ENCODE measurements around the gene NFATC1. TPM values are rescaled to one million over a fixed set of nuclear protein-coding genes. Genes with fewer than 3 reads are reported as not detected.

NFATC1 gene
- total RNA-seq, 4 donors from 2014 or later, result 13.9 to 24.3 (median 16.7) TPM

DNA sequence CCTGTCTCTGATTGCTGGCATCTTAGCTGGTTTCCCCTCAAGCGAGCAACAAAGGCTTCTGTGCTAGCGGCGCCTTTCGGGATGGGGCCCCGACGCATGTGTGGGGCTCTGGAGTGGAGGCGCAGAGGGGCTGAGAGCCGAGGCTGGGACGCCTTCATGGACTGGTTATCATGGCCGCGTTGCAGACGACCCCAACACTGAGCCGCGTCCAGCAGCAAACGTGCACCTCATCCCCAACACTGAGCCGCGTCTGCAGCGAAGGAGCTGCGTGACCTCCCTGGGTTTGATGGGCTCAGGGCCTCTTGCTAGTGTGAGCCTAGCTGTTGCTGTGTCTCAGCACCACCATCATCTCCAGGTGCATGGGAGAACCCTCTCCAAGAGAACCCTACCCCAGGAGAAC, 160.2 kb downstream of the NFATC1 start:
- WGBS, result 94% methylated on average over 17 of the region's 19 CpGs
- Histone ChIP-seq H3K27ac (no peak overlapping the region), H3K27me3 (peaks cover 5% of the 10 kb centered on the region), H3K9me3 (no peaks in the 10 kb centered on the region), H3K4me1 (peaks cover 7% of the 10 kb centered on the region), H3K4me3 (no peak overlapping the region), H3K36me3 (no peaks in the 10 kb centered on the region)
- TF ChIP-seq POLR2AphosphoS5 (IDR thresholded peaks at IDR 0.05) (no peak), POLR2A (IDR thresholded peaks at IDR 0.05) (no peak), EP300 (IDR thresholded peaks at IDR 0.05) (no peak)
- TF ChIP-seq, protein P1, sequence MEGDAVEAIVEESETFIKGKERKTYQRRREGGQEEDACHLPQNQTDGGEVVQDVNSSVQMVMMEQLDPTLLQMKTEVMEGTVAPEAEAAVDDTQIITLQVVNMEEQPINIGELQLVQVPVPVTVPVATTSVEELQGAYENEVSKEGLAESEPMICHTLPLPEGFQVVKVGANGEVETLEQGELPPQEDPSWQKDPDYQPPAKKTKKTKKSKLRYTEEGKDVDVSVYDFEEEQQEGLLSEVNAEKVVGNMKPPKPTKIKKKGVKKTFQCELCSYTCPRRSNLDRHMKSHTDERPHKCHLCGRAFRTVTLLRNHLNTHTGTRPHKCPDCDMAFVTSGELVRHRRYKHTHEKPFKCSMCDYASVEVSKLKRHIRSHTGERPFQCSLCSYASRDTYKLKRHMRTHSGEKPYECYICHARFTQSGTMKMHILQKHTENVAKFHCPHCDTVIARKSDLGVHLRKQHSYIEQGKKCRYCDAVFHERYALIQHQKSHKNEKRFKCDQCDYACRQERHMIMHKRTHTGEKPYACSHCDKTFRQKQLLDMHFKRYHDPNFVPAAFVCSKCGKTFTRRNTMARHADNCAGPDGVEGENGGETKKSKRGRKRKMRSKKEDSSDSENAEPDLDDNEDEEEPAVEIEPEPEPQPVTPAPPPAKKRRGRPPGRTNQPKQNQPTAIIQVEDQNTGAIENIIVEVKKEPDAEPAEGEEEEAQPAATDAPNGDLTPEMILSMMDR (IDR thresholded peaks at IDR 0.05), result no peak
- DNase-seq (ENCODE audit: low spot score in 2 of 2), result peak in 1 of 2 donors; percentile 77

GRCh38 chr18:79556829-79557585, 161.3 kb downstream of the NFATC1 start:
- Histone ChIP-seq H3K27me3 (peaks cover 5% of the 10 kb centered on the region), H3K36me3 (no peaks in the 10 kb centered on the region)
- DNase-seq (ENCODE audit: low spot score in 2 of 2), result peak; percentile 58 to 71

GRCh38 chr18:79558196-79558932, 162.6 kb downstream of the NFATC1 start:
- H3K9me3 ChIP-seq, result no peaks in the 10 kb centered on the region
- no peak overlapping the region for H3K4me3 ChIP-seq
- peak; percentile 54 to 76 for DNase-seq (ENCODE audit: low spot score in 2 of 2)
- 89% methylated on average over 22 of the region's 25 CpGs for WGBS
- H3K27me3 ChIP-seq, result peaks cover 5% of the 10 kb centered on the region
- H3K27ac ChIP-seq, result no peak overlapping the region
- no peaks in the 10 kb centered on the region for H3K36me3 ChIP-seq
- peaks cover 4% of the 10 kb centered on the region for H3K4me1 ChIP-seq
- no peak for TF ChIP-seq POLR2AphosphoS5 (IDR thresholded peaks at IDR 0.05)

More at GRCh38 chr18:79556829-79557585, 161.3 kb downstream of the NFATC1 start:
- peaks cover 7% of the 10 kb centered on the region for H3K4me1 ChIP-seq
- TF ChIP-seq, protein P1 (IDR thresholded peaks at IDR 0.05), result no peak
- no peak for TF ChIP-seq POLR2A (IDR thresholded peaks at IDR 0.05)
- TF ChIP-seq EP300 (IDR thresholded peaks at IDR 0.05), result no peak
- no peak for TF ChIP-seq POLR2AphosphoS5 (IDR thresholded peaks at IDR 0.05)
- no peak overlapping the region for H3K4me3 ChIP-seq
- H3K9me3 ChIP-seq, result no peaks in the 10 kb centered on the region
- WGBS, result 100% methylated on average over 4 of the region's 21 CpGs
- H3K27ac ChIP-seq, result no peak overlapping the region

GRCh38 chr18:79558933-79559416, 163.2 kb downstream of the NFATC1 start:
- Histone ChIP-seq H3K27ac (no peak overlapping the region), H3K4me3 (no peak overlapping the region), H3K27me3 (peaks cover 5% of the 10 kb centered on the region), H3K4me1 (no peaks in the 10 kb centered on the region), H3K9me3 (no peaks in the 10 kb centered on the region), H3K36me3 (no peaks in the 10 kb centered on the region)
- peak; percentile 47 to 49 for DNase-seq (ENCODE audit: low spot score in 2 of 2)
- 94% methylated on average over 15 of the region's 18 CpGs for WGBS
- TF ChIP-seq POLR2A (IDR thresholded peaks at IDR 0.05) (no peak), EP300 (IDR thresholded peaks at IDR 0.05) (no peak), POLR2AphosphoS5 (IDR thresholded peaks at IDR 0.05) (no peak)
- TF ChIP-seq, protein P1 (IDR thresholded peaks at IDR 0.05), result no peak

GRCh38 chr18:79559436-79559835, 163.7 kb downstream of the NFATC1 start:
- H3K4me3 ChIP-seq, result no peak overlapping the region
- no peaks in the 10 kb centered on the region for H3K36me3 ChIP-seq
- 97% methylated on average over 15 of the region's 15 CpGs for WGBS
- H3K4me1 ChIP-seq, result no peaks in the 10 kb centered on the region
- TF ChIP-seq POLR2A (IDR thresholded peaks at IDR 0.05), result no peak
- no peak for TF ChIP-seq POLR2AphosphoS5 (IDR thresholded peaks at IDR 0.05)
- TF ChIP-seq EP300 (IDR thresholded peaks at IDR 0.05), result no peak
- TF ChIP-seq, protein P1 (IDR thresholded peaks at IDR 0.05), result no peak
- H3K27ac ChIP-seq, result no peak overlapping the region
- peaks cover 5% of the 10 kb centered on the region for H3K27me3 ChIP-seq
- peak in 1 of 2 donors; percentile 22 for DNase-seq (ENCODE audit: low spot score in 2 of 2)
- no peaks in the 10 kb centered on the region for H3K9me3 ChIP-seq

Data from suprapubic skin (tissue), 4 donors.